Activated CD4-positive, alpha-beta T cell treated with anti-CD3 and anti-CD28 coated beads, Interleukin-2, amount 50 U/mL, for 4 hours (primary cell): ENCODE measurements around the gene CENPP.

Source experiments
- DNase-seq, 2 experiments: peaks; one replicate each; pipeline ENCODE4 v3.0.0-alpha.2; 2020

Gene CENPP

GRCh38 chr9:92429836-92430235 lies 104.1 kb downstream of the CENPP start:
- no peak for DNase-seq

- DNase-seq, result no peak
These were observed 106.6 kb downstream of the CENPP start for GRCh38 chr9:92432350-92432749.

- DNase-seq, result no peak
These were observed 107.3 kb downstream of the CENPP start for GRCh38 chr9:92432972-92433548.

GRCh38 chr9:92435263-92435662 lies 109.5 kb downstream of the CENPP start:
- no peak for DNase-seq

GRCh38 chr9:92438900-92439526 lies 113.3 kb downstream of the CENPP start:
- DNase-seq, result no peak

- DNase-seq, result no peak
These were observed 114.4 kb downstream of the CENPP start for GRCh38 chr9:92439921-92440750.

GRCh38 chr9:92440751-92441046 lies 114.9 kb downstream of the CENPP start:
- no peak for DNase-seq

GRCh38 chr9:92444841-92445240 lies 119.1 kb downstream of the CENPP start:
- no peak for DNase-seq

- DNase-seq, result no peak
These were observed 120.8 kb downstream of the CENPP start for GRCh38 chr9:92446536-92446935.

GRCh38 chr9:92455217-92455616 lies 129.5 kb downstream of the CENPP start:
- no peak for DNase-seq

- no peak for DNase-seq
These were observed 131.8 kb downstream of the CENPP start for GRCh38 chr9:92457576-92457975.

- no peak for DNase-seq
These were observed 137.6 kb downstream of the CENPP start for GRCh38 chr9:92463387-92463786.

- DNase-seq, result no peak
These were observed 138.2 kb downstream of the CENPP start for GRCh38 chr9:92463984-92464383.

- DNase-seq, result no peak
These were observed 141.3 kb downstream of the CENPP start for GRCh38 chr9:92467041-92467440.

GRCh38 chr9:92467511-92467910 lies 141.8 kb downstream of the CENPP start:
- no peak for DNase-seq

GRCh38 chr9:92468206-92468605 lies 142.5 kb downstream of the CENPP start:
- DNase-seq, result no peak

GRCh38 chr9:92474587-92474986 lies 148.8 kb downstream of the CENPP start:
- DNase-seq, result no peak

GRCh38 chr9:92476962-92477361 lies 151.2 kb downstream of the CENPP start:
- DNase-seq, result no peak

GRCh38 chr9:92478783-92479182 lies 153.0 kb downstream of the CENPP start:
- DNase-seq, result no peak

- DNase-seq, result no peak
These were observed 153.6 kb downstream of the CENPP start for GRCh38 chr9:92479346-92479745.

GRCh38 chr9:92480291-92480771 lies 154.6 kb downstream of the CENPP start:
- DNase-seq, result no peak

GRCh38 chr9:92480986-92481633 lies 155.4 kb downstream of the CENPP start:
- DNase-seq, result no peak

GRCh38 chr9:92482329-92482728 lies 156.6 kb downstream of the CENPP start, which contains the start of gene ASPN:
Gene ASPN (minus strand): TSS chr9:92482506.
- no peak for DNase-seq

GRCh38 chr9:92482805-92483204 lies 157.1 kb downstream of the CENPP start:
- DNase-seq, result no peak
